Stomach (tissue), 4 donors: ENCODE measurements around the gene UNC5A.

Experiments used
- CTCF ChIP-seq, 7 experiments: fragments of 450-650 bp in 4 of 7; fragments of 200-600 bp in 3 of 7; sonication (generic) in 3 of 7; IDR thresholded peaks; one replicate each; pipeline ENCODE4 v1.5.1; 2016 to 2019; ENCODE audit warnings: antibody characterized with exemption in 7 of 7, control low read depth in 2 of 7, mild to moderate bottlenecking in 1 of 7
- EP300 ChIP-seq: sonication (generic); formaldehyde crosslinking; IDR thresholded peaks from one replicate; pipeline ENCODE4 v1.6.1; 2017; ENCODE audit warnings: antibody characterized with exemption
- POLR2A ChIP-seq, 4 donors: fragments of 450-650 bp; IDR thresholded peaks; one replicate each; pipeline ENCODE4 v1.6.1; 2016; ENCODE audit warnings: antibody characterized with exemption in 4 of 4, control low read depth in 2 of 4, mild to moderate bottlenecking in 1 of 4, moderate library complexity in 1 of 4
- POLR2AphosphoS5 ChIP-seq, 3 donors: sonication (generic); formaldehyde crosslinking; IDR thresholded peaks; one replicate each; pipeline ENCODE4 v1.6.1; 2016; ENCODE audit warnings: antibody characterized with exemption in 3 of 3

- TF ChIP-seq CTCF (IDR thresholded peaks at IDR 0.05): no peak
- no peak for TF ChIP-seq POLR2A (IDR thresholded peaks at IDR 0.05)
- TF ChIP-seq POLR2AphosphoS5 (IDR thresholded peaks at IDR 0.05): no peak
- no peak for TF ChIP-seq EP300
Measured at GRCh38 chr5:176895831-176896230, 85.5 kb downstream of the UNC5A start.
